Activated naive CD8-positive, alpha-beta T cell (primary cell): ENCODE results near the gene DPF3.
A peak's percentile ranks its signal among the peaks of the same experiment; 100 is the strongest.

Experiments
- H3K27ac Mint-ChIP-seq: one replicate; pipeline ENCODE4 v1.8.0; 2021; ENCODE audit warnings: mixed read lengths
- H3K27me3 Mint-ChIP-seq: one replicate; pipeline ENCODE4 v1.8.0; 2021; ENCODE audit warnings: mixed read lengths
- H3K36me3 Mint-ChIP-seq: one replicate; pipeline ENCODE4 v1.8.0; 2021; ENCODE audit warnings: mixed read lengths
- H3K4me1 Mint-ChIP-seq: one replicate; pipeline ENCODE4 v1.8.0; 2021; ENCODE audit warnings: low read depth, mixed read lengths
- H3K4me3 Mint-ChIP-seq: one replicate; pipeline ENCODE4 v1.8.0; 2021; ENCODE audit warnings: mild to moderate bottlenecking, mixed read lengths
- H3K9me3 Mint-ChIP-seq: one replicate; pipeline ENCODE4 v1.8.0; 2021; ENCODE audit warnings: low read depth, mixed read lengths

Gene DPF3

DNA sequence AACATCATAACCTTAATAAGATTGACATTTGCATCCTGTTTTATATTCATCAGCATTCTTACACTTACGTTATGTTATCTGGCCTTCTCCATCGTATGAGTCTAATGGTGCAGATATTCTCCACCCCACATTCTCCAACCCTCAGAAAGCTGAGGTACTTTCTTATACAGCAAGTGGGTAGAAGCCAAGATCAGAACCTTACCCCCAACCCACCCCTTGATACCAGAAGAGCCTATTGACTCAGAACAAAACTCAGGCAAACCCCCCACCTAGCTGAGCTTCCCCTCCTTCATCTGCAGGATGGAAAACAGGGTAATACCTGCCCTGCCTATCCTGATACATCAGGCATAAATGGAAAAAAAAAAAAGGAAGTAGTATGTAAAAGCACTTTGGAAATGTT is 77.6 kb downstream of the DPF3 start:
- peaks cover 2% of the 10 kb centered on the region for H3K36me3 Mint-ChIP-seq
- no peaks in the 10 kb centered on the region for H3K9me3 Mint-ChIP-seq
- H3K27me3 Mint-ChIP-seq, result no peaks in the 10 kb centered on the region
- H3K4me1 Mint-ChIP-seq, result peaks cover 9% of the 10 kb centered on the region
- no peak overlapping the region for H3K27ac Mint-ChIP-seq
- H3K4me3 Mint-ChIP-seq, result no peak overlapping the region

DNA sequence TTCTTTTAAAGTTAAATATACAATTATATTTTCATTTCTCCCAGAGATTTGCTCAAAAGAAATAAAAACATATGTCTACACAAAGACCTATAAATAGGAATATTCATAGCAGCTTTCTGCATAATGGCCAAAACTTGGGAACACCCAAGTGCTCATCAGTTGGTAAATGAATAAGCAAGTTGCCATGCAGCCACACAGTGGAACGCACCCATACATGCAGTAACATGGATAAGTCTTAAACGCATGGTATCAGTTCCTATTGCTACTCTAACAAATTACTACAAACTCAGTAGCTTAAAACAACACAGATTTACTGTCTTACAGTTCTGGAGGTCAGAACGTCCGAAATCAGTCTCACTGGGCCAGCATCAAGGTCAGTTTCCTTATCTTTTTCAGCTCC is 78.5 kb downstream of the DPF3 start:
- Mint-ChIP-seq H3K27me3 (no peaks in the 10 kb centered on the region), H3K36me3 (peaks cover 2% of the 10 kb centered on the region)

DNA sequence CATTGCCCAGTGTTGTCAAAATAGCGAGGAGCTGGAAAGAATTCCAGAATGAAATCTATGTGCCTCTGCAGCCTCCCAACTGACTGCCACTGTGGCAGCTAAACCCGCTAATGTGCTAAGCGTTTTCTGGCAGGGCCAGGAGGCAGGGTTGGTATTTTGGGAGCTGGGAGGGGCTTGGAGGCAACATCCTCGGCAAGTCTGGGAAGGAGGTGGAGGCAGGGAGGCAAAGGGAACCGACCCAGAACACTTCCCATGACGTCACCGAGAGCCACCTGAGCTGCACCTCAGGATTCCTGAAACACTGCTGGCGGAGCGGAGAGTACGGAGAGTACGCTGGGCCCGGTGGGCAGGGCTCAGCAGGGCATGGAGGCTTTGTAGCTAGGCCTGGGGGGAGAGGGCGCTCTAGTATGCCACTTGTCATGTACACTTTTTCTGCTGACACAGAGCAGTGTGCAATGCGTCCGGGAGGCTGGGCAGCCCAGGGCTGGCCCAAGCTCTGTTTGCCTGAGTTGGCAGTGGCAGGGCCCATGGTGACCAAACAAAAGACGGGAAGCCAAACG is 81.5 kb downstream of the DPF3 start:
- Mint-ChIP-seq H3K4me1 (peaks cover 35% of the 10 kb centered on the region), H3K27ac (no peak overlapping the region), H3K4me3 (no peak overlapping the region), H3K27me3 (no peaks in the 10 kb centered on the region), H3K9me3 (no peaks in the 10 kb centered on the region), H3K36me3 (no peaks in the 10 kb centered on the region)

More for the DNA sequence above, 78.5 kb downstream of the DPF3 start:
- Mint-ChIP-seq H3K4me1 (peaks cover 18% of the 10 kb centered on the region), H3K9me3 (no peaks in the 10 kb centered on the region), H3K4me3 (no peak overlapping the region), H3K27ac (no peak overlapping the region)

DNA sequence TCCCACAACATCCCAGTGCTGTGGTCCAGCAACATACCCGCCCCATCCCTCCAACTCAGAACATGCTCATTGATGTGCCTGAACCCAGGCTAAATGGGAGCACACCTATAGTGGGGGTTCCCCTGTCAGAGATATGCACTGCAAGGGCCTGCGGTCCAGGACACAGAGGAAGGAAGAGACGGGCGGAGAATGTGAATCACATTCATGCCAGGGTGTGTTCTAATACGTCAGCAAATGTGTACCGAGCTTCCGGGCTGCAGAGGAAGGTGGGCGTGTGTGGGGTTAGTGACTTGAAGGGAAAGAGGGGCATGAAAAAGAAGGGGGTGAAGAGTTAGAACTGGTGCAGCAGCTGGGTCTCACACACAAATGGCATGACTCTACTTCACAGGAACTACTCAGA is 83.7 kb downstream of the DPF3 start:
- peak overlapping the region; percentile 44 for H3K4me3 Mint-ChIP-seq
- peaks cover 29% of the 10 kb centered on the region for H3K4me1 Mint-ChIP-seq

DNA sequence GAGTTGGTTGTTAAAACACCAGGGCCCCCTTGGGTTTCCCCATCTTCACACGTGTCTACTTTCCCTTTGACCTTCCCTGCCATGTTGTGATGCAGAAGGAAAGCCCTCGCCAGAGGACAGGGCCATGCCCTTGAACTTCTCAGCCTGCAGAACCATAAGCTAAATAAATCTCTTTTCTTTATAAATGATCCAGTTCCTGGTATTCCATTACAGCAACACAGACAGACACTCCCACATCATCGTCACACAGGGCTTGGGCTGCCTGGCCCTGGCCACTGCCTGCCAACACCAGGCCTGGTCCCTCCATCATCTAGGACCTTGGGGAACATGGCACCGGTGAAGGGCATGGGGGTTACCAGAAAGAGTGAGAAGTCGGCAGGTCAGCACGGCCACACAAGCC is 84.8 kb downstream of the DPF3 start:
- Mint-ChIP-seq H3K27ac (peak overlapping the region; percentile 88), H3K4me1 (peaks cover 29% of the 10 kb centered on the region), H3K9me3 (no peaks in the 10 kb centered on the region), H3K36me3 (no peaks in the 10 kb centered on the region), H3K27me3 (no peaks in the 10 kb centered on the region), H3K4me3 (no peak overlapping the region)

More for the DNA sequence above, 83.7 kb downstream of the DPF3 start:
- no peaks in the 10 kb centered on the region for H3K27me3 Mint-ChIP-seq
- H3K27ac Mint-ChIP-seq, result peak overlapping the region; percentile 88
- H3K9me3 Mint-ChIP-seq, result no peaks in the 10 kb centered on the region
- H3K36me3 Mint-ChIP-seq, result no peaks in the 10 kb centered on the region

DNA sequence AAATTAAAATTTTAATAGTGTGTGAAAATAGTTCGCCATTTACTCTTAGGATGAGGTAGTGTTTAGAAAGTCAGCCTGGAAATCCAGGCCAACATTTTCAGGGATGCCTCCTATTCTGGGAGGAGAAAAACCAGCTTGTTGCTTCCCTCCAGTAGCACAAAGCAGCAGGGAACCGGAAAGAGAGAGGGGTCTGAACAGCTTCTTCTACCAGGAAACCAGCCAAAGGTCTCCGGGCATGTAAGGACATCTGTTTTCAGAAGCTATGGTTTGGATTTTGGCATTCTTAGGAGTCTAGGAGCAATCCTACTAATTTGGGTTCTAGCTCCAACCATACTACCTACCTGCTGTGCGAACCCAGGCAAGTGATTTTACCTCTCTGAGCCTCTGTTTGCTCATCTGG is 85.3 kb downstream of the DPF3 start:
- Mint-ChIP-seq H3K4me1 (peaks cover 29% of the 10 kb centered on the region), H3K4me3 (no peak overlapping the region), H3K36me3 (no peaks in the 10 kb centered on the region), H3K9me3 (no peaks in the 10 kb centered on the region), H3K27me3 (no peaks in the 10 kb centered on the region), H3K27ac (peak overlapping the region; percentile 88)

DNA sequence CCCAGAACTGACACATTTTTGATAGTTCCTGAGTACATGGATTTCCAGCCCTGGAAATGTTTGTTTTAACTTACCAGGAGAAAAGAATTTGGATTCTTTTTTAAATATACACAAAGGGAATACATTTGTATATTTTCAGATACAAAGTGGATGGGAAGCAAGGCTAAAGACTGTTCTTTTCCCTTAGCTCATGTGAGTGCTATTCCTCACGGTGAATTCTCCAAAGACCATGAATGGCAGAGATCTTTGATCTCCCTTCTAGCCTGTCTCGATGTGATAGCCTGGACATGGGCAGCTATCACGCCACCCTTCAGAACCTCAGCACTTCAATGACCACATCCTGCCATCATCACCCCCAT is 91.3 kb downstream of the DPF3 start:
- no peaks in the 10 kb centered on the region for H3K9me3 Mint-ChIP-seq
- no peaks in the 10 kb centered on the region for H3K27me3 Mint-ChIP-seq
- H3K4me1 Mint-ChIP-seq, result peaks cover 10% of the 10 kb centered on the region
- no peak overlapping the region for H3K4me3 Mint-ChIP-seq
- H3K36me3 Mint-ChIP-seq, result no peaks in the 10 kb centered on the region
- no peak overlapping the region for H3K27ac Mint-ChIP-seq

DNA sequence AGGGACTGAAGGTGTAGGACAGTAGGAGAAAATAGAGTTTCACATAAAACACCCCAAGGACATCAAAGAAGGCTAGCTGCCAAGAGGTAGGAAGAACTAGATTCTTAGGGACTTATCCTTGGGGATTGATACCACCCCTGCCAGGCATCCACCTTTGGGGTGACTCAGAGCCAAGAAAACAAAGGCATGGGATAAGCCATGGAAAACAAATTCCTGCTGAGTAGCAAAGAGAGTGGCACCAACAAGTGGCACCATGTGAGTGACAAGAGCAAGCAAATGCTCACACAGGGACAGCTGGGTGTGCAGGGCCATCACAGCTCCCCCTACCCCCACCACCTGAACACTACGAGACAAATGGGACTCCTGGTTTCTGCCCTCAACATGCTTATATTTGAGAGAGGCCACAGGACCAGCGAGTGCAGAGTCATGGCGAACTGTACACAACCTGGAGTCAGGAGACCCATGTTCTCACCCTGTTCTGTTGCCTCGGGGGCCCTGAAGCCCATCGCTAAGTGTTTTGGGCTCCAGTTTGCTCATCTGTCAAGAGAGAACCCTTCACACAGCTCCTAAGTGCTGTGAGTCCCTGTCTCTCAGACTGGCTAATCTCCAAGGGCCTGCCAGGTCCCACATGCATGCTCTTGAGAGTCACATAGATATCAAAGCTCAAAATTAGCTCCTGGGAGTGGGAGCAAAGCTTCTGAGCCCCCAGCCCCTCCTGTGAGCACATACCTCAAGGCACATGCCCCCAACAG is 91.9 kb downstream of the DPF3 start:
- Mint-ChIP-seq H3K4me1 (peaks cover 10% of the 10 kb centered on the region), H3K9me3 (no peaks in the 10 kb centered on the region), H3K36me3 (no peaks in the 10 kb centered on the region), H3K27me3 (no peaks in the 10 kb centered on the region), H3K4me3 (no peak overlapping the region), H3K27ac (peak overlapping the region; percentile 35)

DNA sequence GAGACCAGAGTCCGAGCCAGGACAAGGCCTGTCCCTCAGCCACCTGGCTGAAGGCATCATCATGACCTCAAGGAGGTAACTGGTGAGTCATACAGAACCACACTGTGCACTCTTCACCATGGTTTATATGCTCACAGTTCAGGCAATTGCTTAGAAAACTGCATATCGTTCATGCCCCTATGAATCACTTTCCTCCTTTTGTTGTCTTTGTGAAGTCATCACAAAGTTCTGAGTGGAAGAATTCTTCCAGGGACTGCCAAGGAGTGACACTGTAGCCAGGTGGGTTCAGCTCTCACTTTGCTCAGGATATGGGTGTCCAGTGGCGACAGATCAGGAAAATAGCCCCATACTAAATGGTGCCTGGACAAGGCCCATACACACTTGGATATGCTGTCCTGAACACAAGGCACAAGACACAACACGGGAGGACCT is 92.5 kb downstream of the DPF3 start:
- no peaks in the 10 kb centered on the region for H3K36me3 Mint-ChIP-seq
- no peaks in the 10 kb centered on the region for H3K9me3 Mint-ChIP-seq
- peak overlapping the region; percentile 36 for H3K4me3 Mint-ChIP-seq
- peaks cover 10% of the 10 kb centered on the region for H3K4me1 Mint-ChIP-seq
- peak overlapping the region; percentile 35 for H3K27ac Mint-ChIP-seq
- H3K27me3 Mint-ChIP-seq, result no peaks in the 10 kb centered on the region

DNA sequence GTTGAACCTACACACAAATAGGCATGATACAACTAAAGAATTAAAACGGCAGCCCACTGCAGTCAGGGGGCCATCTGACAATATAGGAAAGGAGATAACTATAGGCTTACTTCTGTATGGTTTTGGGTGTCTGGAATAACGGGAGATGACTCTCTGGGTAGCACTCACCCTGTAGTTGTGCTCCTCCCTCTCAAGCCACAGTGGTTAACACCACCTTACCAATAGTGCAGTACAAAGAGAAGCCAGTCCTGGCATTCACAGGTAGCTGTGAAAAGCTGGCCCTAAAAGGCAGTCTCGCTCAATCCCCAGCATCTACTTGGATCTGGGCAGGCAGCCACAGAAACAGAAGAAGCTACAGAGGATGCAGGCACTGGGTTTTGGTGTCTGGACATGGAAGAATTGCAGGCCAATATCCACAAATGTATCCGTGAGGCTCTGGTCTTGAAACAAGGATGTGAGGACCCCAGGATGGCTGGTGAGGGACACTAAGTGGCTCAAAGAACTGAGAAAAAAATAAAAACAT is 93.0 kb downstream of the DPF3 start:
- H3K4me3 Mint-ChIP-seq, result no peak overlapping the region
- no peaks in the 10 kb centered on the region for H3K9me3 Mint-ChIP-seq
- peaks cover 10% of the 10 kb centered on the region for H3K4me1 Mint-ChIP-seq
- no peaks in the 10 kb centered on the region for H3K27me3 Mint-ChIP-seq
- H3K36me3 Mint-ChIP-seq, result no peaks in the 10 kb centered on the region
- H3K27ac Mint-ChIP-seq, result peak overlapping the region; percentile 35

DNA sequence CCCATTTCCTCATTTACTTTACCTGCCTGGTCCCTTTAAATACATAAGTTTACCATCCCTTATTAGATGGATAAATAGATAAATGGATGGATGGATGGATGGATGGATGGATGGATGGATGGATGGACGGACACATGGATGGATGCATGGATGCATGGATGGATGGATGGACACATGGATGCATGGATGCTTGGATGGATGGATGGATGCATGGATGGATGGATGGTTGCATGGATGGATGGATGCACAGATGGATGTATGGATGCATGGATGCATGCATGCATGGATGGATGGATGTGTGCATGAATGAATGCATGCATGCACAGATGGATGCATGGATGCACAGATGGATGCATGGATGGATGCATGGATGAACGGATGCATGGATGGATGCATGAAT is 93.6 kb downstream of the DPF3 start:
- no peak overlapping the region for H3K27ac Mint-ChIP-seq
- no peaks in the 10 kb centered on the region for H3K27me3 Mint-ChIP-seq

DNA sequence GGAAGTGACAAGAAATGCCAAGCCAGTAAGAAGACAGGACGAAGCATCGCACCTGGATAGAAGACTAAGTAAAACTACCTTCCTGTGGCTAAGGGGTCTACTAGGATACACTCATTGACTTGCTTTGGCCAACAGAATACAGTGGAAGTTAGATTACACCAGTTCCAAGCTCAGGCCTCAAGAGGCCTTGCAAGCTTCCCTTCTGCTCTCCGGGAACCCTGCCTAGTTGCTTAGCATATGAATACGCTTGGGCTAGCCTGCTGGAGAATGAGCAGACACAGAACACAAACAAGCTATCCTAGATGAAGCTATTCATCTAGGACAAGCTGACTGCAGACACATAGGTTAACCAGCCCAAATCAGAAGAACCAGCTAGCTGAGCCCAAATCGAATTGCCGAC is 97.0 kb downstream of the DPF3 start:
- no peaks in the 10 kb centered on the region for H3K27me3 Mint-ChIP-seq
- no peaks in the 10 kb centered on the region for H3K9me3 Mint-ChIP-seq
- H3K4me3 Mint-ChIP-seq, result no peak overlapping the region
- no peaks in the 10 kb centered on the region for H3K36me3 Mint-ChIP-seq
- H3K4me1 Mint-ChIP-seq, result peaks cover 10% of the 10 kb centered on the region
- H3K27ac Mint-ChIP-seq, result no peak overlapping the region

More for the DNA sequence above, 93.6 kb downstream of the DPF3 start:
- Mint-ChIP-seq H3K4me1 (peaks cover 10% of the 10 kb centered on the region), H3K36me3 (no peaks in the 10 kb centered on the region), H3K9me3 (no peaks in the 10 kb centered on the region), H3K4me3 (no peak overlapping the region)

DNA sequence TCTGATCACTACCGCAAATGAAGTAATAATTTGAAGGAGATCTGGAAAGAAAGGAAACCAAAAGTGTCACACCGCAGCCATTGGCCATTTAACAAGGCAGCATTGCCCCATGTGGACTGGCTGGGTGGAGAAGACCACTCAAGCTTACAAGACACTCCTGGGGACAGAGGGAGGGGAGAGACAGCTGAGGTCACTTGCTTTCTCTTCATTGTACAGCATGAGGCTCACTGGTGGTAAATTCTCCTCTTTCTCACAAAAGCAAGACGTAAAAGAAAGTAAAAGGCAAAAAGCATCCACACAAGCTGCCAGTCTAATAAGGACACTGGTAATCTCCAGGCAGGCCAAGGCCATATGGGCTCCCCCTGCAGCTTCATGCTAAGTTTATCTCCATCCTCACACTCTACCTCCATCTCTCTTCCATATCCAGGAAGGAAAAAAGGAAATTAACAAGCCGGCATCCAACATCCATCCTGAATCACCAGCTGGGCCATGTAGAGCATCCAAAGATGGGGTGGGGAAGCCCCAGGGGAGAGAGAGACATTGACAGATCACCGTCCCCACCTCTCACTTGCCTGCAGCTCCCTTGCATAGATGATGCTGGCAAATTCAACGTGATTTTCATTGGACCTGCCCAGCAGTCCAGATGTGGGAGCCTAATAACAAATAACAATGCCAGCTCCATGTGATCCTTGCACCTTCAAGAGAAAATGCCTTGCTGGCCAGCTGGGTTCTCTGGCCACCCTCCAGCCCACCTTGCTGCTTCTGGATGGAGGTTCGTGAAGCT is 100.6 kb downstream of the DPF3 start:
- Mint-ChIP-seq H3K4me3 (no peak overlapping the region), H3K9me3 (no peaks in the 10 kb centered on the region), H3K4me1 (peaks cover 1% of the 10 kb centered on the region), H3K27me3 (no peaks in the 10 kb centered on the region), H3K27ac (no peak overlapping the region), H3K36me3 (no peaks in the 10 kb centered on the region)

DNA sequence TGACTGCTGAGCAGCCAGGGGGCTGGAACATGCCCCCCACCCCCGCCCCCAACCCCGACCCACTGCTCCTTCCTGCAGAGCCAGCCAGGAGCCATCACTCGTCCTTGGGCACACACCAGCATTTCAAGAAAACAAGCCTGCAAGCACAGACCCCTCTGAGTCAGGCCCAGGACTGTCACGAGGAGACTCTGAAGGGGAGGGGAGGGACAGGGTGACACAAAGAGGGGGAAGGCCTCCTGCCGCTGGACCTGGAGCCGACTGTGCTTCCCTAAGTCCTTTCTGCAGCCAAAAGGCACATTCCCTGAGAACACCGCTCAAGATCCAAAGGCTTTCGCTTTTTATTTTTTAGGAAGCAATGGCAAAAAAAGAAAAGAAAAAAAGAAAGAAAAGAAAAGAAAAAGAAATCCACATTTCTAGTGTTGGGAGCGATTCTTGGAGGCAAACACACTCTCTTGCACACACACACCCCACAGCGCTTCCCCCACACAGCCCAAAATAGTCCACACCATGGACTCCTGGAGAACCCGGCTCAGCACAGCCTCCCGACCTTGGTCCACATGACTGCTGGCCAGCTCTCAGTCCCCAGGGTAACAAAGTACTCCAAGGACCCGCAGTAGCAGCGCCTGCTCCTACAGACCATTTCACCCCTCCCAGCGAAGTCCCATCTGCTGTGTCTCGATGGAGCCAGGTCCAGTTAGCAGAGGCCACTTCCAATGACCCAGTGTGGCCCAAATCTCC is 101.7 kb downstream of the DPF3 start:
- Mint-ChIP-seq H3K4me1 (peaks cover 1% of the 10 kb centered on the region), H3K9me3 (no peaks in the 10 kb centered on the region), H3K27ac (no peak overlapping the region), H3K36me3 (no peaks in the 10 kb centered on the region), H3K4me3 (no peak overlapping the region), H3K27me3 (no peaks in the 10 kb centered on the region)
